Transverse colon (tissue), 4 donors: ENCODE data around the gene DDI2. TPM values are rescaled to one million over a fixed set of nuclear protein-coding genes. Genes with fewer than 3 reads are reported as not detected.

Experiments
- DNase-seq: peaks from one replicate; pipeline ENCODE4 v3.0.0-alpha.2; 2019
- H3K27ac ChIP-seq, 4 donors: fragments of 200-600 bp; sonication (generic); 2 replicates each; pipeline ENCODE4 v1.5.1; 2016 to 2018; ENCODE audit warnings: inconsistent platforms in 4 of 4
- H3K27me3 ChIP-seq: fragments of 200-600 bp; sonication (generic); 2 replicates; pipeline ENCODE4 v1.5.1; 2017; ENCODE audit warnings: inconsistent platforms
- H3K36me3 ChIP-seq, 4 donors: fragments of 200-600 bp; sonication (generic); 2 replicates each; pipeline ENCODE4 v1.5.1; 2017 to 2019; ENCODE audit warnings: inconsistent platforms in 4 of 4
- H3K4me1 ChIP-seq, 4 donors: fragments of 200-600 bp; sonication (generic); 2 replicates each; pipeline ENCODE4 v1.5.1; 2017 to 2020; ENCODE audit warnings: inconsistent platforms in 4 of 4
- H3K4me3 ChIP-seq, 4 donors: fragments of 200-600 bp; sonication (generic); 1 replicate in 1 of 4; 2 replicates in 3 of 4; pipeline versions ENCODE4 v1.5.1 to v1.6.1; 2017 to 2019; ENCODE audit warnings: inconsistent platforms in 4 of 4
- H3K9me3 ChIP-seq, 2 donors: fragments of 200-600 bp; sonication (generic); 2 replicates each; pipeline ENCODE4 v1.5.1; 2017 to 2019; ENCODE audit warnings: inconsistent platforms in 2 of 2
- EP300 ChIP-seq: sonication (generic); formaldehyde crosslinking; IDR thresholded peaks from one replicate; pipeline ENCODE4 v1.6.1; 2017; ENCODE audit warnings: antibody characterized with exemption, low read depth
- POLR2A ChIP-seq: fragments of 450-650 bp; IDR thresholded peaks from one replicate; pipeline ENCODE4 v1.6.1; 2016; ENCODE audit warnings: antibody characterized with exemption, mild to moderate bottlenecking, moderate library complexity
- POLR2AphosphoS5 ChIP-seq, 3 donors: sonication (generic); formaldehyde crosslinking; IDR thresholded peaks; one replicate each; pipeline ENCODE4 v1.6.1; 2016; ENCODE audit warnings: antibody characterized with exemption in 3 of 3
- WGBS, 2 donors: methylation state at CpG; one replicate each; pipeline ENCODE4 v1.1.5; 2018; ENCODE audit warnings: low coverage in 1 of 2; 5-methylcytosine and 5-hydroxymethylcytosine counted together
- in situ Hi-C, 4 donors: fragments of 200-750 bp; cut with MboI; loops; one replicate each; pipeline versions ENCODE4 v1.15.0 to v1.15.1; 2017; ENCODE audit warnings: low sequenced_read_pairs in 3 of 4, low pct_ligation_motif_present in 1 of 4, low pct_unique_long_range_greater_than_20kb in 1 of 4
- intact Hi-C: fragments of 100-400 bp; cut with DNase I; formaldehyde crosslinking; loops from one replicate; pipeline ENCODE4 v1.15.1; 2023; ENCODE audit warnings: low total_unique reads
- total RNA-seq, 4 donors: library from RNA; depleted of rRNA; stranded (reverse); fragments of >200 nt; gene quantifications; one replicate each; pipeline ENCODE4 v1.1.0, GENCODE V29; 2016
- TF ChIP-seq, protein P1 (sequence below), 5 experiments: fragments of 200-600 bp in 3 of 5; fragments of 450-650 bp in 2 of 5; sonication (generic) in 3 of 5; IDR thresholded peaks; 1 replicate in 2 of 5; 2 replicates in 3 of 5; pipeline ENCODE4 v1.5.1; 2016 to 2017; ENCODE audit warnings: antibody characterized with exemption in 5 of 5, inconsistent platforms in 3 of 5, mild to moderate bottlenecking in 2 of 5, moderate library complexity in 1 of 5

DDI2 gene
- total RNA-seq, 4 donors from 2014 or later, result 28.1 to 95.4 (median 42.9) TPM

DNA sequence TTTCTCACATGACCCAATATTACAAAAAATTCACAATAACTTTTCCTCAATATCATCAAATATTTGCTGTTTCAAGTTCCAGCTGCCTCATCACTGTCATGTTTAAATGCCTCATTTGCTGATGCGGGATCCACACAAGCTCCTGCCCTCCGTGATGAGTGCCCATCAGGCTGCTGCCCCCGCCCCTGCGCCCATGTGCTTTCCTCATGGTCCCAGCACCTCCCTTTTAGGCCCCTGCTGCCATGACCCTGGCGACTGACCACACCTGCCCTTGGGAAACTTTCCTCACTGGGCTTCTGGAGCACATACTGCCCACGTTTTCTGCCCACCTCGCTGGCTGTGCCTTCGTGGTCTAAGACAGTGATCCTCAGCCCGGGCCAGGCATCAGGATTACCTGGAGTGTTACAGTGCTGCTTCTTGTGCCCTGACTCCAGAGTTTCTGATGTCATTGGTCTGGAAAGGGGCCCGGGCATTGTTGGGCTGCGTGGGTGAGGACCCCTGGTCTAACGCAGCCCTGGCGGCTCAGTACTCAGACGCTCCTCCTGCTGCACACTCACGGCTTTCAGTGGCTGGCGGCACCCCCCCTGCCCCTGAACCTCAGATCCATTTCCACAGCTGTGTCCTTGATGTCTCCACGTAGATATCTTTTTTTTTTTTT, 87.4 kb downstream of the DDI2 start:
- Histone ChIP-seq H3K4me1 (peaks cover 11 to 48% (median 24%) of the 10 kb centered on the region in 4 donors), H3K4me3 (no peak overlapping the region), H3K9me3 (no peaks in the 10 kb centered on the region), H3K27ac (peak overlapping the region; percentile 80 to 85 (median 84)), H3K27me3 (no peaks in the 10 kb centered on the region), H3K36me3 (no peaks in the 10 kb centered on the region)
- WGBS, 2 donors, result 79 to 94% methylated on average over 8 to 15 of the region's 17 CpGs
- in situ Hi-C loops (no loop called here), intact Hi-C loops (no loop called here)
- DNase-seq, result no peak
- no peak for TF ChIP-seq EP300
- TF ChIP-seq, protein P1, sequence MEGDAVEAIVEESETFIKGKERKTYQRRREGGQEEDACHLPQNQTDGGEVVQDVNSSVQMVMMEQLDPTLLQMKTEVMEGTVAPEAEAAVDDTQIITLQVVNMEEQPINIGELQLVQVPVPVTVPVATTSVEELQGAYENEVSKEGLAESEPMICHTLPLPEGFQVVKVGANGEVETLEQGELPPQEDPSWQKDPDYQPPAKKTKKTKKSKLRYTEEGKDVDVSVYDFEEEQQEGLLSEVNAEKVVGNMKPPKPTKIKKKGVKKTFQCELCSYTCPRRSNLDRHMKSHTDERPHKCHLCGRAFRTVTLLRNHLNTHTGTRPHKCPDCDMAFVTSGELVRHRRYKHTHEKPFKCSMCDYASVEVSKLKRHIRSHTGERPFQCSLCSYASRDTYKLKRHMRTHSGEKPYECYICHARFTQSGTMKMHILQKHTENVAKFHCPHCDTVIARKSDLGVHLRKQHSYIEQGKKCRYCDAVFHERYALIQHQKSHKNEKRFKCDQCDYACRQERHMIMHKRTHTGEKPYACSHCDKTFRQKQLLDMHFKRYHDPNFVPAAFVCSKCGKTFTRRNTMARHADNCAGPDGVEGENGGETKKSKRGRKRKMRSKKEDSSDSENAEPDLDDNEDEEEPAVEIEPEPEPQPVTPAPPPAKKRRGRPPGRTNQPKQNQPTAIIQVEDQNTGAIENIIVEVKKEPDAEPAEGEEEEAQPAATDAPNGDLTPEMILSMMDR (IDR thresholded peaks at IDR 0.05), result no peak
- TF ChIP-seq POLR2A, result no peak
- no peak for TF ChIP-seq POLR2AphosphoS5 (IDR thresholded peaks at IDR 0.05)

DNA sequence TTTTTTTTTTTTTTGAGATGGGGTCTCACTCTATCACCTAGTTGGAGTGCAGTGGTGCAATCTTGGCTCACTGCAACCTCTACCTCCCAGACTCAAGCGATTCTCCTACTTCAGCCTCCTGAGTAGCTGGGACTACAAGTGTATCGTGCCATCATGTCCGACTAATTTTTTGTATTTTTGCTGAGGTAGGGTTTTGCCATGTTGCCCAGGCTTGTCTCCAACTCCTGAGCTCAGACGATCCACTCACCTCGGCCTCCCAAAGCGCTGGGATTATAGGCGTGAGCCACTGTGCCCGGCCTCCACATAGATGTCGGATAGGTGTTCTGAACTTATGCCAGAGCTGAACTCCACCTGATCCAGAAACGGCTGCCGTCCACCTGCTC, 87.9 kb downstream of the DDI2 start:
- no peaks in the 10 kb centered on the region for H3K36me3 ChIP-seq
- in situ Hi-C loops, result no loop called here
- H3K27ac ChIP-seq, result peak overlapping the region in 3 of 4 donors; percentile 84 to 85 (median 84)

DNA sequence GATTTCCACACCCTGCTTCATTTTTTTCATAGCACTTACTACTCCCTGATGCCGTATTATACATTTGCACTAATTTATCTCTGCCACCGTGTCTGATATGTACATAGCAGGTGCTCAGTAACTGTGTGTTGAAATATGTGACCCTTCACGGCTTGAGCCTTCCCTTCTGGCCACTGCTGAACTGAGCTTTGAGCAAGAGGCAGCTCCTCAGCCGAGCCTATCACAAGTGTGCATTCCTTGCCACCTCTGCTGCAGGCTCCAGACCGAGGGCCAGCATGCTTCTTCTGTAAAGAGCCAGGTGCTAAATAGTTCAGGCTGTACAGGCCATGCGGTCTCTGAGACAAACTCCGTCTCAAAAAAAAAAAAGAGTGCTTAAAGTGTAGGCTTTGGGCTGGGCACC, 89.5 kb downstream of the DDI2 start:
- H3K36me3 ChIP-seq, result no peaks in the 10 kb centered on the region
- H3K27ac ChIP-seq, result no peak overlapping the region
- no peak overlapping the region for H3K4me3 ChIP-seq
- in situ Hi-C loops (no loop called here), intact Hi-C loops (no loop called here)
- H3K4me1 ChIP-seq, result peaks cover 6 to 39% (median 20%) of the 10 kb centered on the region in 4 donors
- 86 to 89% methylated on average over 6 to 7 of the region's 7 CpGs for WGBS, 2 donors
- no peak for DNase-seq
- TF ChIP-seq EP300, result no peak
- TF ChIP-seq POLR2A, result no peak
- no peak for TF ChIP-seq POLR2AphosphoS5 (IDR thresholded peaks at IDR 0.05)
- TF ChIP-seq, protein P1 (IDR thresholded peaks at IDR 0.05), result no peak
- H3K9me3 ChIP-seq, result no peaks in the 10 kb centered on the region
- H3K27me3 ChIP-seq, result no peaks in the 10 kb centered on the region

More for the DNA sequence above, 87.9 kb downstream of the DDI2 start:
- Histone ChIP-seq H3K4me3 (no peak overlapping the region), H3K9me3 (no peaks in the 10 kb centered on the region), H3K27me3 (no peaks in the 10 kb centered on the region), H3K4me1 (peaks cover 6 to 45% (median 22%) of the 10 kb centered on the region in 4 donors)
- 97% methylated on average over 8 to 11 of the region's 11 CpGs for WGBS, 2 donors
- no peak for DNase-seq
- intact Hi-C loops, result no loop called here
- TF ChIP-seq, protein P1 (IDR thresholded peaks at IDR 0.05), result no peak
- TF ChIP-seq EP300 (no peak), POLR2AphosphoS5 (IDR thresholded peaks at IDR 0.05) (no peak), POLR2A (no peak)

GRCh38 chr1:15707239-15707925, 90.1 kb downstream of the DDI2 start:
- in situ Hi-C loops, result no loop called here
- TF ChIP-seq EP300 (no peak), POLR2A (no peak), POLR2AphosphoS5 (IDR thresholded peaks at IDR 0.05) (no peak)
- TF ChIP-seq, protein P1 (IDR thresholded peaks at IDR 0.05), result no peak
- intact Hi-C loops, result no loop called here
- Histone ChIP-seq H3K4me3 (no peak overlapping the region), H3K27ac (no peak overlapping the region), H3K27me3 (no peaks in the 10 kb centered on the region), H3K4me1 (peaks cover 6 to 37% (median 20%) of the 10 kb centered on the region in 4 donors), H3K36me3 (no peaks in the 10 kb centered on the region), H3K9me3 (no peaks in the 10 kb centered on the region)
- 48 to 66% methylated on average over 2 to 8 of the region's 8 CpGs for WGBS, 2 donors
- no peak for DNase-seq
